SK-N-SH (cell line): Measurements from ENCODE around the gene MGAT5B. TPM values are rescaled to one million over a fixed set of nuclear protein-coding genes. Genes with fewer than 3 reads are reported as not detected.

ENCODE experiments used
- CTCF ChIA-PET: fragments of 300-600, 350-600 bp; formaldehyde crosslinking; extraction: SDS; loops from one replicate; lab custom pipeline; 2021; lab: Yijun Ruan, JAX
- POLR2A ChIA-PET: fragments of 350-600 bp; sonication (Branson Sonifier 250); formaldehyde crosslinking; extraction: SDS; loops from one replicate; lab custom pipeline; 2020; ENCODE audit warnings: antibody characterized with exemption, inconsistent platforms; lab: Yijun Ruan, JAX
- DNase-seq: peaks from one replicate; pipeline ENCODE4 v3.0.0; 2012
- H2AFZ ChIP-seq: fragments of 200-600 bp; sonication (generic); 2 replicates; pipeline ENCODE4 v1.8.1; 2016; ENCODE audit warnings: antibody characterized with exemption, mild to moderate bottlenecking, low read depth
- H3F3A ChIP-seq: fragments of 200-600 bp; sonication (generic); replicated peaks from 2 replicates; pipeline ENCODE3; 2016; ENCODE audit warnings: antibody characterized with exemption, mild to moderate bottlenecking; ENCODE audit not compliant: insufficient read depth
- H3K27ac ChIP-seq, 2 experiments: fragments of 200-500 bp in 1 of 2; fragments of 200-600 bp in 1 of 2; sonication (Bioruptor generic) in 1 of 2; sonication (generic), shearing (Covaris generic) in 1 of 2; 2 replicates each; pipeline versions ENCODE4 v1.5.1 to v1.6.1; 2014 to 2016; ENCODE audit warnings: low read depth in 2 of 2, inconsistent platforms in 1 of 2, low read length in 1 of 2, mild to moderate bottlenecking in 1 of 2, mixed read lengths in 1 of 2
- H3K27me3 ChIP-seq: fragments of 200-600 bp; sonication (generic), shearing (Covaris generic); 2 replicates; pipeline ENCODE4 v1.6.1; 2016; ENCODE audit warnings: mixed run types; ENCODE audit not compliant: insufficient read depth
- H3K36me3 ChIP-seq, 2 experiments: fragments of 200-500 bp in 1 of 2; fragments of 200-600 bp in 1 of 2; sonication (Bioruptor generic) in 1 of 2; sonication (generic) in 1 of 2; replicated peaks in 1 of 2; 2 replicates each; pipeline versions ENCODE3 to v1.5.1; 2014 to 2016; ENCODE audit warnings: low read length in 1 of 2, mild to moderate bottlenecking in 1 of 2; ENCODE audit not compliant: insufficient read depth in 2 of 2, control insufficient read depth in 1 of 2
- H3K4me1 ChIP-seq, 2 experiments: fragments of 200-500 bp in 1 of 2; fragments of 200-600 bp in 1 of 2; sonication (Bioruptor generic) in 1 of 2; sonication (generic), shearing (Covaris generic) in 1 of 2; 2 replicates each; pipeline versions ENCODE4 v1.5.1 to v1.6.1; 2014 to 2016; ENCODE audit warnings: low read depth in 1 of 2, low read length in 1 of 2, mixed run types in 1 of 2; ENCODE audit not compliant: insufficient read depth in 2 of 2, control insufficient read depth in 1 of 2
- H3K4me2 ChIP-seq: fragments of 200-600 bp; sonication (generic), shearing (Covaris generic); 2 replicates; pipeline ENCODE4 v1.6.1; 2017; ENCODE audit warnings: mixed run types
- H3K4me3 ChIP-seq, 2 experiments: fragments of 200-500 bp in 1 of 2; fragments of 200-600 bp in 1 of 2; sonication (Bioruptor generic) in 1 of 2; sonication (generic), shearing (Covaris generic) in 1 of 2; 2 replicates each; pipeline versions ENCODE4 v1.5.1 to v1.8.1; 2014 to 2016; ENCODE audit warnings: low read depth in 2 of 2, inconsistent platforms in 1 of 2, low read length in 1 of 2, mild to moderate bottlenecking in 1 of 2, mixed read lengths in 1 of 2, moderate library complexity in 1 of 2
- H3K79me2 ChIP-seq: fragments of 200-600 bp; sonication (generic); 2 replicates; pipeline ENCODE4 v1.8.1; 2017; ENCODE audit warnings: mild to moderate bottlenecking; ENCODE audit not compliant: insufficient read depth
- H3K9ac ChIP-seq: fragments of 200-600 bp; sonication (generic); 2 replicates; pipeline ENCODE4 v1.6.1; 2017; ENCODE audit warnings: mixed run types
- H3K9me2 ChIP-seq: fragments of 200-600 bp; sonication (generic); 2 replicates; pipeline ENCODE4 v1.6.1; 2017; ENCODE audit warnings: mixed run types
- H3K9me3 ChIP-seq: fragments of 200-600 bp; sonication (generic); 2 replicates; pipeline ENCODE4 v1.6.1; 2017; ENCODE audit warnings: mixed run types, mild to moderate bottlenecking, moderate library complexity
- H4K20me1 ChIP-seq: fragments of 200-600 bp; sonication (generic); 2 replicates; pipeline ENCODE4 v1.6.1; 2017; ENCODE audit warnings: mild to moderate bottlenecking, mixed run types; ENCODE audit not compliant: insufficient read depth
- EP300 ChIP-seq, 2 experiments: IDR thresholded peaks; 2 replicates each; pipeline versions ENCODE4 v1.4.0 to v1.6.1; 2012; ENCODE audit warnings: borderline replicate concordance in 1 of 2, low read depth in 1 of 2, low read length in 1 of 2
- EZH2phosphoT487 ChIP-seq: fragments of 200-600 bp; sonication (generic); IDR thresholded peaks from 2 replicates; pipeline ENCODE4 v1.6.1; 2017; ENCODE audit warnings: low read depth, mixed run types, mild to moderate bottlenecking, antibody characterized with exemption, moderate library complexity, borderline replicate concordance
- FOSL2 ChIP-seq: IDR thresholded peaks from 2 replicates; pipeline ENCODE4 v1.4.0; 2012; ENCODE audit warnings: low read depth, mild to moderate bottlenecking, moderate library complexity, borderline replicate concordance
- FOXJ3 ChIP-seq: sonication (generic); formaldehyde crosslinking; IDR thresholded peaks from 2 replicates; pipeline ENCODE4 v1.5.1; 2020; ENCODE audit warnings: mild to moderate bottlenecking, missing genetic modification reagents
- FOXM1 ChIP-seq: IDR thresholded peaks from 2 replicates; pipeline ENCODE4 v1.4.0; 2012; ENCODE audit warnings: low read depth, mild to moderate bottlenecking
- GABPA ChIP-seq: IDR thresholded peaks from 2 replicates; pipeline ENCODE4 v1.4.0; 2012; ENCODE audit warnings: low read depth, mild to moderate bottlenecking
- GATA2 ChIP-seq: sonication (generic); formaldehyde crosslinking; IDR thresholded peaks from 2 replicates; pipeline ENCODE4 v1.5.0; 2020; ENCODE audit warnings: mild to moderate bottlenecking, missing genetic modification reagents
- MEF2A ChIP-seq: IDR thresholded peaks from 2 replicates; pipeline ENCODE4 v1.4.0; 2012; ENCODE audit warnings: low read depth, borderline replicate concordance
- NRF1 ChIP-seq: IDR thresholded peaks from 2 replicates; pipeline ENCODE4 v1.6.1; 2012; ENCODE audit warnings: low read depth, mild to moderate bottlenecking, low read length
- POLR2AphosphoS5 ChIP-seq: IDR thresholded peaks from 2 replicates; pipeline ENCODE4 v1.6.1; 2012; ENCODE audit warnings: low read depth, low read length
- RAD21 ChIP-seq: IDR thresholded peaks from 2 replicates; pipeline ENCODE4 v1.6.1; 2012; ENCODE audit warnings: mild to moderate bottlenecking, low read length
- RCOR1 ChIP-seq: fragments of 150-350 bp; IDR thresholded peaks from 2 replicates; pipeline ENCODE4 v1.6.1; 2017; ENCODE audit warnings: antibody characterized with exemption, low read length
- SMC3 ChIP-seq: IDR thresholded peaks from 2 replicates; pipeline ENCODE4 v1.6.1; 2012; ENCODE audit warnings: low read depth, low read length, improper control_type of control experiment
- TAF1 ChIP-seq: IDR thresholded peaks from 2 replicates; pipeline ENCODE4 v1.6.1; 2012; ENCODE audit warnings: low read depth, mild to moderate bottlenecking, low read length, moderate library complexity, borderline replicate concordance
- TCF12 ChIP-seq: IDR thresholded peaks from 2 replicates; pipeline ENCODE4 v1.4.0; 2012
- WGBS: methylation state at CpG from one replicate; pipeline ENCODE4 v1.1.6; 2017; ENCODE audit warnings: low lambda C conversion rate; 5-methylcytosine and 5-hydroxymethylcytosine counted together
- polyA plus RNA-seq, 3 experiments: library from polyadenylated mRNA; depleted of rRNA; stranded (reverse); fragments of >200 nt; gene quantifications; 2 replicates each; pipeline ENCODE4 v1.2.3, GENCODE V29; 2012
- TF ChIP-seq, protein P1 (sequence below): IDR thresholded peaks from 2 replicates; pipeline ENCODE4 v1.4.0; 2012; ENCODE audit warnings: low read depth, borderline replicate concordance
- TF ChIP-seq, protein P2 (sequence below): IDR thresholded peaks from 2 replicates; pipeline ENCODE4 v1.6.1; 2012; ENCODE audit warnings: mild to moderate bottlenecking, low read depth, low read length, moderate library complexity
- TF ChIP-seq, protein P3 (sequence below): IDR thresholded peaks from 2 replicates; pipeline ENCODE4 v1.4.0; 2012; ENCODE audit warnings: low read depth, borderline replicate concordance
- TF ChIP-seq, protein P4 (sequence below): fragments of 200-600 bp; sonication (generic); IDR thresholded peaks from 2 replicates; pipeline ENCODE4 v1.6.1; 2017; ENCODE audit warnings: antibody characterized with exemption, mild to moderate bottlenecking, moderate library complexity

Gene MGAT5B
- polyA plus RNA-seq, 1 of the 3 experiments (the other 2 are of a cell fraction), result 13.8 TPM

DNA sequence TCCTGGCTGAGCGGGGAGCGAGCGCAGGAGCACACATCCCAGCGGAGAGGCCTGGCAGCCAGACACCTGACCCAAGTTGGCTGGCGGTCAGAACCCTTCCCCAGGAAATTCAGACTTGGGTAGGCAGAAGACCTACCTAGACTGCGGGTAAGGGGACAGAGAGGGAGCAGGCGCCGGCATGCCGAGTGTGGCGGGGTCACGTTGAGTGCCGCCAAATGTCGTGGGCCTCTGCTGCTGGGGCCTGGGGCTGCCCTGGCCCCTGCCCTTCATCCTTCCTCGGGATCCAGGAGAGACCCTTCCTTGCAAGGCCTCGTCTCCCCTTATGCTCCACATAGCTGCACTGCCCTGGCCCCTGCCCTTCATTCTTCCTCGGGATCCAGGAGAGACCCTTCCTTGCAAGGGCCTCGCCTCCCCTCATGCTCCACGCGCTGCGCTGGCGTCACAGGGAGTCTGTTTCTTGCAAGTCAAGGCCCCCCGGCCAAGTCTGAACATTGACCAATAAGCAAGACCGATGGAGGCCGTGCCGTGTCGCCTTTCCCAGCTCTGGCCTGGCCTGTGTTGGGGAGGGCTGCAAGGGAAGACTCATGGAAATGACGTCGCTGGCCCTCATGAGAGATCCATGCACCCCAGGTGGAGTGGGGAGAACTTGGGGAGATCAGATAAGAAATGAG, 47.8 kb downstream of the MGAT5B start:
- H3K9me2 ChIP-seq, result no peaks in the 10 kb centered on the region
- peaks cover 12% of the 10 kb centered on the region; the same call in 1 of the 2 replicates for H4K20me1 ChIP-seq
- ChIA-PET CTCF (no interaction called here), POLR2A (no interaction called here)
- WGBS, result 90% methylated on average over 28 of the region's 28 CpGs
- no peak overlapping the region for H3K9ac ChIP-seq
- H3K4me1 ChIP-seq, result peaks cover 0 to 3% of the 10 kb centered on the region in 2 experiments; a peak in 1 of 4 replicates
- no peaks in the 10 kb centered on the region for H3F3A ChIP-seq
- no peak for DNase-seq
- no peaks in the 10 kb centered on the region for H3K79me2 ChIP-seq
- TF ChIP-seq TAF1, result no peak
- TF ChIP-seq GATA2, result no peak
- TF ChIP-seq NRF1, result no peak
- TF ChIP-seq RAD21, result no peak
- TF ChIP-seq, protein P1, sequence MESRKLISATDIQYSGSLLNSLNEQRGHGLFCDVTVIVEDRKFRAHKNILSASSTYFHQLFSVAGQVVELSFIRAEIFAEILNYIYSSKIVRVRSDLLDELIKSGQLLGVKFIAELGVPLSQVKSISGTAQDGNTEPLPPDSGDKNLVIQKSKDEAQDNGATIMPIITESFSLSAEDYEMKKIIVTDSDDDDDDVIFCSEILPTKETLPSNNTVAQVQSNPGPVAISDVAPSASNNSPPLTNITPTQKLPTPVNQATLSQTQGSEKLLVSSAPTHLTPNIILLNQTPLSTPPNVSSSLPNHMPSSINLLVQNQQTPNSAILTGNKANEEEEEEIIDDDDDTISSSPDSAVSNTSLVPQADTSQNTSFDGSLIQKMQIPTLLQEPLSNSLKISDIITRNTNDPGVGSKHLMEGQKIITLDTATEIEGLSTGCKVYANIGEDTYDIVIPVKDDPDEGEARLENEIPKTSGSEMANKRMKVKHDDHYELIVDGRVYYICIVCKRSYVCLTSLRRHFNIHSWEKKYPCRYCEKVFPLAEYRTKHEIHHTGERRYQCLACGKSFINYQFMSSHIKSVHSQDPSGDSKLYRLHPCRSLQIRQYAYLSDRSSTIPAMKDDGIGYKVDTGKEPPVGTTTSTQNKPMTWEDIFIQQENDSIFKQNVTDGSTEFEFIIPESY, result no peak
- no peak for TF ChIP-seq EZH2phosphoT487
- no peak for TF ChIP-seq POLR2AphosphoS5
- TF ChIP-seq, protein P2, sequence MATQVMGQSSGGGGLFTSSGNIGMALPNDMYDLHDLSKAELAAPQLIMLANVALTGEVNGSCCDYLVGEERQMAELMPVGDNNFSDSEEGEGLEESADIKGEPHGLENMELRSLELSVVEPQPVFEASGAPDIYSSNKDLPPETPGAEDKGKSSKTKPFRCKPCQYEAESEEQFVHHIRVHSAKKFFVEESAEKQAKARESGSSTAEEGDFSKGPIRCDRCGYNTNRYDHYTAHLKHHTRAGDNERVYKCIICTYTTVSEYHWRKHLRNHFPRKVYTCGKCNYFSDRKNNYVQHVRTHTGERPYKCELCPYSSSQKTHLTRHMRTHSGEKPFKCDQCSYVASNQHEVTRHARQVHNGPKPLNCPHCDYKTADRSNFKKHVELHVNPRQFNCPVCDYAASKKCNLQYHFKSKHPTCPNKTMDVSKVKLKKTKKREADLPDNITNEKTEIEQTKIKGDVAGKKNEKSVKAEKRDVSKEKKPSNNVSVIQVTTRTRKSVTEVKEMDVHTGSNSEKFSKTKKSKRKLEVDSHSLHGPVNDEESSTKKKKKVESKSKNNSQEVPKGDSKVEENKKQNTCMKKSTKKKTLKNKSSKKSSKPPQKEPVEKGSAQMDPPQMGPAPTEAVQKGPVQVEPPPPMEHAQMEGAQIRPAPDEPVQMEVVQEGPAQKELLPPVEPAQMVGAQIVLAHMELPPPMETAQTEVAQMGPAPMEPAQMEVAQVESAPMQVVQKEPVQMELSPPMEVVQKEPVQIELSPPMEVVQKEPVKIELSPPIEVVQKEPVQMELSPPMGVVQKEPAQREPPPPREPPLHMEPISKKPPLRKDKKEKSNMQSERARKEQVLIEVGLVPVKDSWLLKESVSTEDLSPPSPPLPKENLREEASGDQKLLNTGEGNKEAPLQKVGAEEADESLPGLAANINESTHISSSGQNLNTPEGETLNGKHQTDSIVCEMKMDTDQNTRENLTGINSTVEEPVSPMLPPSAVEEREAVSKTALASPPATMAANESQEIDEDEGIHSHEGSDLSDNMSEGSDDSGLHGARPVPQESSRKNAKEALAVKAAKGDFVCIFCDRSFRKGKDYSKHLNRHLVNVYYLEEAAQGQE, result no peak
- no peak for TF ChIP-seq GABPA
- H3K36me3 ChIP-seq, result no peaks in the 10 kb centered on the region
- H3K4me3 ChIP-seq, result no peak overlapping the region
- no peak overlapping the region for H2AFZ ChIP-seq
- no peaks in the 10 kb centered on the region for H3K27me3 ChIP-seq
- H3K27ac ChIP-seq, result no peak overlapping the region
- H3K9me3 ChIP-seq, result no peaks in the 10 kb centered on the region
- no peak overlapping the region for H3K4me2 ChIP-seq

DNA sequence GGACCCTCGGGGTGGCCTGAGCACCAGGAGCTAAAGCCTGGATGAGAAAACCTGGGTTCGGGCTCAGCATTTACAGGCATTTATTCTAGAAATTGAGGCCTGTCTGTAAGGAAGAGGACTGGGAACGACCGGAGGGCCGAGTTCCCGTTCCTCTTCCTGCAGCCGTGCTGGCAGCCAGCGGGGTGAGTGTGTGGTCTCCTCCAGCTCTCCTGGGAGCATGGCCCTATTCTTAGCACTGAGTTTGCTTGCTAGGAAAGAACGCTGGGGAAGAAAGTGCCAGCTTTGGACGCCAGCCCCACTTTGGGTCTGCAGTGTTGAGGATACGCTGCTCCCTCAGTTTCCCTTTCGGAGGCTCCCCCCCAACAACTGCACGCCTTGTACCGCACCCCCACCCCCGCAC, 49.6 kb downstream of the MGAT5B start:
- Histone ChIP-seq H3K4me1 (no peaks in the 10 kb centered on the region; a peak in 1 of 4 replicates), H3K9me3 (no peaks in the 10 kb centered on the region), H3K9me2 (no peaks in the 10 kb centered on the region), H3K36me3 (no peaks in the 10 kb centered on the region), H2AFZ (no peak overlapping the region), H3K4me3 (no peak overlapping the region), H3K9ac (no peak overlapping the region), H3F3A (no peaks in the 10 kb centered on the region), H3K4me2 (no peak overlapping the region), H3K27ac (no peak overlapping the region), H3K79me2 (no peaks in the 10 kb centered on the region), H4K20me1 (peaks cover 8% of the 10 kb centered on the region; the same call in 1 of the 2 replicates), H3K27me3 (no peaks in the 10 kb centered on the region)
- 88% methylated on average over 14 of the region's 15 CpGs for WGBS
- DNase-seq, result no peak
- ChIA-PET POLR2A (no interaction called here), CTCF (interaction anchor here (0.9 to 2.7 kb wide), 4 partner anchors 29 to 149 kb away, joined by 3 to 10 read pairs (median 8); partner anchors contain the start of gene MGAT5B)
- TF ChIP-seq, protein P3, sequence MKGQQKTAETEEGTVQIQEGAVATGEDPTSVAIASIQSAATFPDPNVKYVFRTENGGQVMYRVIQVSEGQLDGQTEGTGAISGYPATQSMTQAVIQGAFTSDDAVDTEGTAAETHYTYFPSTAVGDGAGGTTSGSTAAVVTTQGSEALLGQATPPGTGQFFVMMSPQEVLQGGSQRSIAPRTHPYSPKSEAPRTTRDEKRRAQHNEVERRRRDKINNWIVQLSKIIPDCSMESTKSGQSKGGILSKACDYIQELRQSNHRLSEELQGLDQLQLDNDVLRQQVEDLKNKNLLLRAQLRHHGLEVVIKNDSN, result no peak
- TF ChIP-seq GABPA, result no peak
- no peak for TF ChIP-seq RCOR1
- no peak for TF ChIP-seq MEF2A
- no peak for TF ChIP-seq FOXM1
- no peak for TF ChIP-seq FOSL2
- no peak for TF ChIP-seq EP300 (IDR thresholded peaks at IDR 0.05; ENCODE audit: borderline replicate concordance in 1 of 2, low read depth in 1 of 2, low read length in 1 of 2)
- no peak for TF ChIP-seq RAD21
- TF ChIP-seq FOXJ3 (CRISPR knock-in tag), result no peak
- TF ChIP-seq NRF1, result no peak
- TF ChIP-seq TCF12, result no peak
- no peak for TF ChIP-seq SMC3
- TF ChIP-seq, protein P4, sequence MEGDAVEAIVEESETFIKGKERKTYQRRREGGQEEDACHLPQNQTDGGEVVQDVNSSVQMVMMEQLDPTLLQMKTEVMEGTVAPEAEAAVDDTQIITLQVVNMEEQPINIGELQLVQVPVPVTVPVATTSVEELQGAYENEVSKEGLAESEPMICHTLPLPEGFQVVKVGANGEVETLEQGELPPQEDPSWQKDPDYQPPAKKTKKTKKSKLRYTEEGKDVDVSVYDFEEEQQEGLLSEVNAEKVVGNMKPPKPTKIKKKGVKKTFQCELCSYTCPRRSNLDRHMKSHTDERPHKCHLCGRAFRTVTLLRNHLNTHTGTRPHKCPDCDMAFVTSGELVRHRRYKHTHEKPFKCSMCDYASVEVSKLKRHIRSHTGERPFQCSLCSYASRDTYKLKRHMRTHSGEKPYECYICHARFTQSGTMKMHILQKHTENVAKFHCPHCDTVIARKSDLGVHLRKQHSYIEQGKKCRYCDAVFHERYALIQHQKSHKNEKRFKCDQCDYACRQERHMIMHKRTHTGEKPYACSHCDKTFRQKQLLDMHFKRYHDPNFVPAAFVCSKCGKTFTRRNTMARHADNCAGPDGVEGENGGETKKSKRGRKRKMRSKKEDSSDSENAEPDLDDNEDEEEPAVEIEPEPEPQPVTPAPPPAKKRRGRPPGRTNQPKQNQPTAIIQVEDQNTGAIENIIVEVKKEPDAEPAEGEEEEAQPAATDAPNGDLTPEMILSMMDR, result no peak
